CD14-positive monocyte (primary cell): ENCODE measurements around the gene SORBS2. TPM values are rescaled to one million over a fixed set of nuclear protein-coding genes. Genes with fewer than 3 reads are reported as not detected.

Source experiments
- DNase-seq, 3 donors: peaks; one replicate each; pipeline ENCODE4 v3.0.0-alpha.2; 2011 to 2022
- H2AFZ ChIP-seq: 2 replicates; pipeline ENCODE4 v1.6.0; 2012; ENCODE audit warnings: mild to moderate bottlenecking, low read depth, low read length, inconsistent platforms; ENCODE audit not compliant: insufficient read depth, poor library complexity, severe bottlenecking
- H3K27ac ChIP-seq, 2 donors: 1 replicate in 1 of 2; 2 replicates in 1 of 2; pipeline ENCODE4 v1.5.1; 2012 to 2013; ENCODE audit warnings: low read length in 2 of 2, control low read depth in 1 of 2, inconsistent platforms in 1 of 2, low read depth in 1 of 2, mild to moderate bottlenecking in 1 of 2
- H3K27me3 ChIP-seq, 2 donors: one replicate each; pipeline versions ENCODE4 v1.6.0 to v1.6.1; 2011 to 2013; ENCODE audit warnings: low read length in 2 of 2; ENCODE audit not compliant: control insufficient read depth in 2 of 2, insufficient read depth in 2 of 2
- H3K36me3 ChIP-seq, 2 donors: replicated peaks in 1 of 2; 1 replicate in 1 of 2; 2 replicates in 1 of 2; pipeline versions ENCODE4 v1.5.1 to v1.6.1; 2012 to 2013; ENCODE audit warnings: low read length in 2 of 2, control low read depth in 1 of 2, inconsistent platforms in 1 of 2, mild to moderate bottlenecking in 1 of 2; ENCODE audit not compliant: insufficient read depth in 2 of 2, control insufficient read depth in 1 of 2
- H3K4me1 ChIP-seq, 2 donors: 1 replicate in 1 of 2; 2 replicates in 1 of 2; pipeline versions ENCODE4 v1.5.1 to v1.6.1; 2012 to 2013; ENCODE audit warnings: low read length in 2 of 2, control low read depth in 1 of 2, inconsistent platforms in 1 of 2, mild to moderate bottlenecking in 1 of 2, moderate library complexity in 1 of 2; ENCODE audit not compliant: insufficient read depth in 2 of 2, control insufficient read depth in 1 of 2
- H3K4me2 ChIP-seq: replicated peaks from 2 replicates; pipeline ENCODE3; 2012; ENCODE audit warnings: low read length, moderate library complexity, mild to moderate bottlenecking; ENCODE audit not compliant: poor library complexity, severe bottlenecking; ENCODE audit errors: extremely low read depth
- H3K4me3 ChIP-seq, 3 experiments: fragments of 200-600 bp in 1 of 3; sonication (generic) in 1 of 3; replicated peaks in 1 of 3; 1 replicate in 2 of 3; 2 replicates in 1 of 3; pipeline ENCODE4 v1.5.1; 2011 to 2013; ENCODE audit warnings: low read length in 3 of 3, mild to moderate bottlenecking in 3 of 3, control low read depth in 2 of 3, low read depth in 2 of 3, inconsistent platforms in 1 of 3, moderate library complexity in 1 of 3
- H3K79me2 ChIP-seq: 2 replicates; pipeline ENCODE4 v1.6.0; 2012; ENCODE audit warnings: mild to moderate bottlenecking, control low read depth, inconsistent platforms, low read length, moderate library complexity; ENCODE audit not compliant: insufficient read depth
- H3K9ac ChIP-seq: 2 replicates; pipeline ENCODE4 v1.6.0; 2017; ENCODE audit warnings: low read length, mild to moderate bottlenecking; ENCODE audit not compliant: insufficient read depth, poor library complexity, severe bottlenecking
- H3K9me3 ChIP-seq, 2 donors: replicated peaks in 1 of 2; 1 replicate in 1 of 2; 2 replicates in 1 of 2; pipeline versions ENCODE4 v1.5.1 to v1.6.1; 2012 to 2013; ENCODE audit warnings: low read length in 2 of 2, control low read depth in 1 of 2; ENCODE audit not compliant: control insufficient read depth in 1 of 2, insufficient read depth in 1 of 2
- H4K20me1 ChIP-seq: 2 replicates; pipeline ENCODE4 v1.6.0; 2012; ENCODE audit warnings: mild to moderate bottlenecking, low read length, control low read depth, moderate library complexity; ENCODE audit not compliant: insufficient read depth
- H3K27ac Mint-ChIP-seq, 7 donors: one replicate each; pipeline ENCODE4 v1.8.0; 2020; ENCODE audit warnings: mild to moderate bottlenecking in 7 of 7, mixed read lengths in 7 of 7, moderate library complexity in 6 of 7, inconsistent platforms in 2 of 7
- H3K27me3 Mint-ChIP-seq, 3 donors: one replicate each; pipeline ENCODE4 v1.8.0; 2021 to 2022; ENCODE audit warnings: low read depth in 3 of 3, mild to moderate bottlenecking in 3 of 3, mixed read lengths in 3 of 3, moderate library complexity in 3 of 3, inconsistent platforms in 1 of 3
- H3K36me3 Mint-ChIP-seq, 2 donors: one replicate each; pipeline ENCODE4 v1.8.0; 2020; ENCODE audit warnings: mixed read lengths in 2 of 2, inconsistent platforms in 1 of 2, mild to moderate bottlenecking in 1 of 2
- H3K4me1 Mint-ChIP-seq: one replicate; pipeline ENCODE4 v1.8.0; 2020; ENCODE audit warnings: mild to moderate bottlenecking, mixed read lengths
- H3K4me3 Mint-ChIP-seq, 2 donors: one replicate each; pipeline ENCODE4 v1.8.0; 2020; ENCODE audit warnings: mild to moderate bottlenecking in 2 of 2, mixed read lengths in 2 of 2, moderate library complexity in 1 of 2
- H3K9me3 Mint-ChIP-seq, 7 donors: one replicate each; pipeline ENCODE4 v1.8.0; 2020 to 2022; ENCODE audit warnings: mixed read lengths in 7 of 7, mild to moderate bottlenecking in 6 of 7, moderate library complexity in 6 of 7, inconsistent platforms in 2 of 7
- WGBS: methylation state at CpG from one replicate; pipeline ENCODE4 v1.1.5; 2013; ENCODE audit warnings: missing lambda C conversion rate; ENCODE audit not compliant: insufficient coverage; 5-methylcytosine and 5-hydroxymethylcytosine counted together
- intact Hi-C, 2 donors: fragments of 100-400 bp; cut with micrococcal nuclease; formaldehyde crosslinking; loops; one replicate each; pipeline versions ENCODE4 v1.15.0 to v1.15.1; 2023
- polyA plus RNA-seq, 3 donors: library from polyadenylated mRNA; depleted of rRNA in 1 of 3; unstranded in 2 of 3; stranded (reverse) in 1 of 3; fragments of 300-500 nt in 2 of 3; fragments of >200 nt in 1 of 3; fragmentation: Illumina TruSeq in 2 of 3; gene quantifications; 1 replicate in 2 of 3; 2 replicates in 1 of 3; pipeline ENCODE4 v1.2.3, GENCODE V29; 2012 to 2021
- TF ChIP-seq, protein P1 (sequence below): fragments of 200-600 bp; IDR thresholded peaks from one replicate; pipeline ENCODE4 v1.8.0; 2022; ENCODE audit warnings: antibody characterized with exemption, mild to moderate bottlenecking

The SORBS2 gene
- polyA plus RNA-seq, 3 donors, result not detected

DNA sequence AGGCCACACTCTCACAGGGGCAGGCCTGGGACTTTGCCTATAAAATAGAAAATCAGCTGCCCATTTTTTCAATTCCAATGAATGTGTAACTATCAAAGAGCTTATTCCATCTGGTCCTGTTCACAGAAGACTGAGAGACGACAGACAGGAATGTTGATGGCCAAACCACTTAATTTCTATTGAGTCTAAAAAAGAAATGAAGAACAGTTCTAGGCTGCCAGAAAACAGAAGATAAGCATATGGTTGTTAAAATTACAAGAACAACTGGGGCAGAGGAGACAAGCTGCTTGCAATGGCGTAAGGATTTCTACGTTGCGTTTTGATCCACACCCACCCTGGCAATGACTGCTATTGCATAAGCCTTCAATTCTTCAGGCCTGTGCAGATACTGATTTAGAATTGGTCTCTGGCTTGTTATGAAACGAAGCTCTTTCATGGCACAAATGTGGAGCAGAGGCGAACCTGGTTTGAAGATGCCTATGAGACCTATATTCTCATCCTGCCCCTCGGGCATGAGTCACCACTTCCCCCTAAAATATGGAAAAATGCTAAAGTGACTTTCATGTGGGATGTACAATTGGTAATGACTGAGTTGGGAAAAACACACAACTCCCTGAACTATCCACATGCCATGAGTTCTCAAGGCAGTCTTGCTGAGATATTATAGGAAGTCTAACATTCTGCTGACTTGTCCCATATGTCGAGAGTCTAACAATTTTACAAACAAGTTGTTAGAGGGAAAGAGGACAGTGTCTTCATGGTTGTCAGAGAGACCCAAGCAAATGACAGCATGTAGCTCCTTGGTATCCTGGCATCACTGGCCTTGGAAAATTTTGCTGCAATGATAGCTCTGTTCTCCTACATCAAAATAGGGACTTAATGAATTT lies 37.9 kb upstream of the SORBS2 start:
- no peaks in the 10 kb centered on the region for H3K36me3 ChIP-seq
- H3K36me3 Mint-ChIP-seq, result no peaks in the 10 kb centered on the region
- H3K4me3 Mint-ChIP-seq, result no peak overlapping the region
- no peak overlapping the region for H3K9ac ChIP-seq
- H3K4me1 Mint-ChIP-seq, result no peaks in the 10 kb centered on the region
- TF ChIP-seq, protein P1, sequence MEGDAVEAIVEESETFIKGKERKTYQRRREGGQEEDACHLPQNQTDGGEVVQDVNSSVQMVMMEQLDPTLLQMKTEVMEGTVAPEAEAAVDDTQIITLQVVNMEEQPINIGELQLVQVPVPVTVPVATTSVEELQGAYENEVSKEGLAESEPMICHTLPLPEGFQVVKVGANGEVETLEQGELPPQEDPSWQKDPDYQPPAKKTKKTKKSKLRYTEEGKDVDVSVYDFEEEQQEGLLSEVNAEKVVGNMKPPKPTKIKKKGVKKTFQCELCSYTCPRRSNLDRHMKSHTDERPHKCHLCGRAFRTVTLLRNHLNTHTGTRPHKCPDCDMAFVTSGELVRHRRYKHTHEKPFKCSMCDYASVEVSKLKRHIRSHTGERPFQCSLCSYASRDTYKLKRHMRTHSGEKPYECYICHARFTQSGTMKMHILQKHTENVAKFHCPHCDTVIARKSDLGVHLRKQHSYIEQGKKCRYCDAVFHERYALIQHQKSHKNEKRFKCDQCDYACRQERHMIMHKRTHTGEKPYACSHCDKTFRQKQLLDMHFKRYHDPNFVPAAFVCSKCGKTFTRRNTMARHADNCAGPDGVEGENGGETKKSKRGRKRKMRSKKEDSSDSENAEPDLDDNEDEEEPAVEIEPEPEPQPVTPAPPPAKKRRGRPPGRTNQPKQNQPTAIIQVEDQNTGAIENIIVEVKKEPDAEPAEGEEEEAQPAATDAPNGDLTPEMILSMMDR, result no peak
- intact Hi-C loops, result no loop called here
- H3K9me3 Mint-ChIP-seq, result peaks cover 0 to 6% (median 2%) of the 10 kb centered on the region in 7 donors
- no peaks in the 10 kb centered on the region for H4K20me1 ChIP-seq
- DNase-seq, result no peak
- H3K4me1 ChIP-seq, result no peaks in the 10 kb centered on the region
- peaks cover 0 to 2% (median 1%) of the 10 kb centered on the region in 3 donors for H3K27me3 Mint-ChIP-seq
- H3K27ac ChIP-seq, result no peak overlapping the region
- H3K79me2 ChIP-seq, result no peaks in the 10 kb centered on the region
- no peak overlapping the region for H2AFZ ChIP-seq
- H3K9me3 ChIP-seq, result peaks cover 0 to 4% of the 10 kb centered on the region in 2 donors
- no peak overlapping the region for H3K4me3 ChIP-seq
- no peak overlapping the region for H3K4me2 ChIP-seq
- H3K27ac Mint-ChIP-seq, result no peak overlapping the region
- 80% methylated on average over 1 of the region's 8 CpGs for WGBS
- H3K27me3 ChIP-seq, result no peaks in the 10 kb centered on the region

DNA sequence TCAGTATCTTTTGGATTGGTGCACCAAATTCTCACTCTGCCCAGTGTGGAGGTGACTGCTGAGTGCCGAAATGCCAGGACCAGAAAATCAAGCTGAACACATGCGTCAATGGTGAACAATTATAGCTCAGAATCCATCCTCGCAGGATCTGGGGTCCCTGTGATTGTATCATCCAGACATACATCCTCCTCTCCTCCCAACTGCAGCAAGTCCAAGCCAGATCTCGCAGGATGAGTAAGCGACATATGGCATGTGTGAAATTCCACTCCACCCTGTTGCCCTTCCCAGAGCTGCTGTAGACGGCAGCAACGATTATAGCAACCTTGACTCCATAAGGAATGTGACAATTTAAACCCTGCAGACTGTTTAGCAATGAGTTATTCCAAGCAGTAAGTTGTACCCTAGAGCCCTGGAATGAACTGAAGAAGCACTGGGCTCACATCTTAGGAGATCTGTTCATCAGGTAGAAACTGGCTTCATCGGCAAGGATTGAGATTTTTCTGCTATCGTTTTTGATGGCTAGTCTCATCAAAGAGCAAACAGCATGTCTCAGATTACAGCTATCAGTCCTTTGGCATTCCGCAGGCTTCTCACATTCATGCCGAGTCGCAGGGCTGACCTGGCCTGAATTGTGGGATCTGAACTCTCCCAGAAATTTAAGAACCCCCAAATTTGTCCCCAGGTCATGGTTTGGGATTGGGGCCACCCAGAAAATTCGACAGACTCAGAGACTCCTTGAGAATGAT lies 35.5 kb upstream of the SORBS2 start:
- H3K27ac Mint-ChIP-seq, result no peak overlapping the region
- no peak overlapping the region for H3K4me3 Mint-ChIP-seq
- Histone ChIP-seq H3K36me3 (no peaks in the 10 kb centered on the region), H2AFZ (no peak overlapping the region), H3K9me3 (peaks cover 0 to 4% of the 10 kb centered on the region in 2 donors), H3K27me3 (no peaks in the 10 kb centered on the region), H3K9ac (no peak overlapping the region), H3K4me2 (no peak overlapping the region), H4K20me1 (no peaks in the 10 kb centered on the region), H3K4me3 (no peak overlapping the region), H3K79me2 (no peaks in the 10 kb centered on the region), H3K27ac (no peak overlapping the region), H3K4me1 (no peaks in the 10 kb centered on the region)
- TF ChIP-seq, protein P1, result no peak
- no peak for DNase-seq
- peaks cover 0 to 1% (median 0%) of the 10 kb centered on the region in 3 donors for H3K27me3 Mint-ChIP-seq
- peaks cover 0 to 6% (median 2%) of the 10 kb centered on the region in 7 donors for H3K9me3 Mint-ChIP-seq
- no peaks in the 10 kb centered on the region for H3K4me1 Mint-ChIP-seq
- H3K36me3 Mint-ChIP-seq, result no peaks in the 10 kb centered on the region
- 90% methylated on average over 11 of the region's 13 CpGs for WGBS
- intact Hi-C loops, result no loop called here
